ENCODE results near the gene MKLN1.

The MKLN1 gene

GRCh38 chr7:131370523-131370968 is 42.9 kb downstream of the MKLN1 start:
- peak; percentile 26 for DNase-seq
- in situ Hi-C loops (cut with HindIII; ENCODE audit: low pct_ligation_motif_present, low sequenced_read_pairs), result no loop called here
- Histone ChIP-seq H3K27me3 (replicated peaks) (no peaks in the 10 kb centered on the region), H3K4me3 (ENCODE audit: low read depth, low read length) (no peak overlapping the region), H3K27ac (no peak overlapping the region), H3K36me3 (replicated peaks) (no peaks in the 10 kb centered on the region)
- no peak for TF ChIP-seq CTCF (IDR thresholded peaks at IDR 0.05; ENCODE audit: low read depth, low read length, missing control alignments)

GRCh38 chr7:131371411-131371810 is 43.7 kb downstream of the MKLN1 start:
- no peak overlapping the region for H3K4me3 ChIP-seq (ENCODE audit: low read depth, low read length)
- in situ Hi-C loops (cut with HindIII; ENCODE audit: low pct_ligation_motif_present, low sequenced_read_pairs), result no loop called here
- no peak for TF ChIP-seq CTCF (IDR thresholded peaks at IDR 0.05; ENCODE audit: low read depth, low read length, missing control alignments)

GRCh38 chr7:131372554-131372953 is 44.9 kb downstream of the MKLN1 start:
- TF ChIP-seq CTCF (IDR thresholded peaks at IDR 0.05; ENCODE audit: low read depth, low read length, missing control alignments), result no peak
- in situ Hi-C loops (cut with HindIII; ENCODE audit: low pct_ligation_motif_present, low sequenced_read_pairs), result no loop called here
- H3K36me3 ChIP-seq (replicated peaks), result no peaks in the 10 kb centered on the region

More at GRCh38 chr7:131371411-131371810, 43.7 kb downstream of the MKLN1 start:
- no peaks in the 10 kb centered on the region for H3K36me3 ChIP-seq (replicated peaks)
- no peak for DNase-seq
- H3K27me3 ChIP-seq (replicated peaks), result no peaks in the 10 kb centered on the region
- no peak overlapping the region for H3K27ac ChIP-seq

GRCh38 chr7:131374821-131375220 is 47.1 kb downstream of the MKLN1 start:
- H3K27ac ChIP-seq, result no peak overlapping the region
- in situ Hi-C loops (cut with HindIII; ENCODE audit: low pct_ligation_motif_present, low sequenced_read_pairs), result no loop called here
- no peak overlapping the region for H3K4me3 ChIP-seq (ENCODE audit: low read depth, low read length)
- H3K36me3 ChIP-seq (replicated peaks), result no peaks in the 10 kb centered on the region
- no peak for DNase-seq
- no peaks in the 10 kb centered on the region for H3K27me3 ChIP-seq (replicated peaks)
- no peak for TF ChIP-seq CTCF (IDR thresholded peaks at IDR 0.05; ENCODE audit: low read depth, low read length, missing control alignments)

More at GRCh38 chr7:131372554-131372953, 44.9 kb downstream of the MKLN1 start:
- DNase-seq, result no peak
- Histone ChIP-seq H3K4me3 (ENCODE audit: low read depth, low read length) (no peak overlapping the region), H3K27me3 (replicated peaks) (no peaks in the 10 kb centered on the region), H3K27ac (no peak overlapping the region)

- TF ChIP-seq CTCF (IDR thresholded peaks at IDR 0.05; ENCODE audit: low read depth, low read length, missing control alignments), result no peak
- Histone ChIP-seq H3K4me3 (ENCODE audit: low read depth, low read length) (no peak overlapping the region), H3K27me3 (replicated peaks) (no peaks in the 10 kb centered on the region), H3K27ac (peak overlapping the region; percentile 44), H3K36me3 (replicated peaks) (no peaks in the 10 kb centered on the region)
- DNase-seq, result peak; percentile 61
- in situ Hi-C loops (cut with HindIII; ENCODE audit: low pct_ligation_motif_present, low sequenced_read_pairs), result no loop called here
Observed at GRCh38 chr7:131381069-131381838, 53.6 kb downstream of the MKLN1 start.
